Measurements from ENCODE around the gene SMOC2. TPM values are rescaled to one million over a fixed set of nuclear protein-coding genes. Genes with fewer than 3 reads are reported as not detected.

Gene SMOC2
- total and polyA plus RNA-seq, 2 of the 13 experiments (the other 11 are each of a cell fraction or from before 2014, with no cell fraction given) = not detected

DNA sequence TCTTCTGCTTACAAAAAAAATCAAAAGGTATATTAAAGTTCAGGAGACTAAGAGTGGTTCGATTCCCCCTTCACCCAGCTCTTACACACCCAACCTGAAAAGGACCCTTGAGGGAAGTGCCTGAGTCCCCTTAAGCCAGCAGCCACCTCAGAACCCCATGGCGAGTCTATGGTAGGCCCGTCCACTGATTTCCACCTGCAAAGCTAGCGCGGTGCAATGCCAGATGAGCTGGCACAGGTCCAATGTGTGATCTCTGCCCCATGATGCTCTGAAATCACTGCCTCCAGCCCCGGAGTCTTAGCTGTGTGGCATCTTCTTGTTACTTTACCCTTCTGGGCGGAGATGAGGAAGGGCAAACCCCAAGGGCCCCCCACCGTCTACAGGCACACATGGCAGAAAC, 109.3 kb downstream of the SMOC2 start (continued):
- TF ChIP-seq ZNF407 (CRISPR knock-in tag; IDR thresholded peaks at IDR 0.05; ENCODE audit: not compliant biosample characterization) = no peak
- no peak for TF ChIP-seq SOX5 (CRISPR knock-in tag; IDR thresholded peaks at IDR 0.05; ENCODE audit: borderline replicate concordance)
- TF ChIP-seq REPIN1 (CRISPR knock-in tag; IDR thresholded peaks at IDR 0.05; ENCODE audit: borderline replicate concordance, low read depth) = no peak
- TF ChIP-seq ZFYVE20 (CRISPR knock-in tag; IDR thresholded peaks at IDR 0.05; ENCODE audit: borderline replicate concordance, low read depth) = no peak
- TF ChIP-seq ZNF639 (CRISPR knock-in tag; conservative IDR thresholded peaks at IDR 0.05) = no peak
- no peak for TF ChIP-seq CHD2 (IDR thresholded peaks at IDR 0.05; ENCODE audit: low read depth, low read length)
- TF ChIP-seq HNF4A (CRISPR knock-in tag; IDR thresholded peaks at IDR 0.05) = no peak

All from HepG2 (cell line).